Activated T-helper 17 cell treated with anti-CD3 and anti-CD28 coated beads, Interleukin-2, amount 50 U/mL, for 72 hours (primary cell): ENCODE results near the gene IRX3. TPM values are rescaled to one million over a fixed set of nuclear protein-coding genes. Genes with fewer than 3 reads are reported as not detected.

Source experiments
- ATAC-seq: fragments of 150-1000 bp; cut with Tn5 transposase; replicated peaks from 2 replicates; pipeline ENCODE4 v1.10.0; 2021; ENCODE audit warnings: mild to moderate bottlenecking, moderate library complexity
- H3K27ac Mint-ChIP-seq: one replicate; pipeline ENCODE4 v1.8.0; 2022; ENCODE audit warnings: mixed read lengths
- H3K27me3 Mint-ChIP-seq: one replicate; pipeline ENCODE4 v1.8.0; 2022; ENCODE audit warnings: mixed read lengths
- H3K36me3 Mint-ChIP-seq: one replicate; pipeline ENCODE4 v1.8.0; 2022; ENCODE audit warnings: low read depth, mild to moderate bottlenecking, mixed read lengths
- H3K4me1 Mint-ChIP-seq: one replicate; pipeline ENCODE4 v1.8.0; 2022; ENCODE audit warnings: mixed read lengths
- H3K4me3 Mint-ChIP-seq: one replicate; pipeline ENCODE4 v1.8.0; 2022; ENCODE audit warnings: mild to moderate bottlenecking, mixed read lengths
- H3K9me3 Mint-ChIP-seq: one replicate; pipeline ENCODE4 v1.8.0; 2022; ENCODE audit warnings: mixed read lengths
- total RNA-seq, 2 donors: library from RNA; stranded (reverse); gene quantifications; one replicate each; pipeline ENCODE4 v1.2.3, GENCODE V29; 2022

Gene IRX3
- total RNA-seq, 2 donors from 2014 or later: not detected

DNA sequence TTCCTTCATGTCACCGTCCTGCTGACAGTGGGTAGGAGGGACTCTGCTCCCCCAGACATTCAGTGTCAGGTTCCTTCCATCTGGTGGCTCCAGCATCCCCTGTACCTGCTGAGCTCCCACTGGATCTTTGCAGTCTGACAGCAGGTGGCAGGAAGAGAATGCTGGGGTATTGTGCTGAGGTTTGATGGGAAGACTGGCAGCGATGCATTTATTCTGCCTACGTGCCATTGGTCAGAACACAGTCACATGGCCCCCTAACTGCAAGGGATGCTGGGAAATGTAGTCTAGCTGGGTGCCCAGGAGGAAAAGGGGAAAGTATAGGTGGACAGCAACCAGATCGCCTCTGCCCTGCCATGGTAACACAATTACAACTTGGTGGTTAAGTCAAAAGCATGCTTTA is 44.4 kb downstream of the IRX3 start:
- Mint-ChIP-seq H3K27ac (no peak overlapping the region), H3K4me1 (no peaks in the 10 kb centered on the region), H3K27me3 (peaks cover 11% of the 10 kb centered on the region), H3K9me3 (peaks cover 5% of the 10 kb centered on the region), H3K4me3 (no peak overlapping the region), H3K36me3 (no peaks in the 10 kb centered on the region)
- no peak for ATAC-seq

DNA sequence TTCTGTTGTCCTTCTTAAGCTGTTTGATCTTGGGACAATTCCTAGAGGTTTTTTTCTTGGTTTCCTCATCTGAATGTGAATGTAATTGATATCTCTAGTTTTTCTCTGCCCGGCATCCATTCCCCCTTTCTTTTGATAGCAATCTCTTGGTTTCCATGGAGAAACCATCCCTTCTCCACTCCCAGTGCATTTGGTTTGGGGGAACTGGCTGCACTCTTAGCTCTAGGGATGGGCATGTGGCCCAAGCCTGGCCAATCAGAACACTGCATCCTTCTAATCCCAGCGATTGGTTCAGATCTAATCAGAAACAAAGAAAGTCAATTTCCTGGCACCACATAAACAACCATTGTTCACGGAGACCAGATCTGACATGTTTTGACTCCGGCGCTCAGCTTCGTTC is 45.1 kb downstream of the IRX3 start:
- Mint-ChIP-seq H3K9me3 (peaks cover 5% of the 10 kb centered on the region), H3K36me3 (no peaks in the 10 kb centered on the region), H3K27me3 (peaks cover 12% of the 10 kb centered on the region), H3K4me3 (no peak overlapping the region), H3K4me1 (no peaks in the 10 kb centered on the region), H3K27ac (no peak overlapping the region)
- no peak for ATAC-seq

DNA sequence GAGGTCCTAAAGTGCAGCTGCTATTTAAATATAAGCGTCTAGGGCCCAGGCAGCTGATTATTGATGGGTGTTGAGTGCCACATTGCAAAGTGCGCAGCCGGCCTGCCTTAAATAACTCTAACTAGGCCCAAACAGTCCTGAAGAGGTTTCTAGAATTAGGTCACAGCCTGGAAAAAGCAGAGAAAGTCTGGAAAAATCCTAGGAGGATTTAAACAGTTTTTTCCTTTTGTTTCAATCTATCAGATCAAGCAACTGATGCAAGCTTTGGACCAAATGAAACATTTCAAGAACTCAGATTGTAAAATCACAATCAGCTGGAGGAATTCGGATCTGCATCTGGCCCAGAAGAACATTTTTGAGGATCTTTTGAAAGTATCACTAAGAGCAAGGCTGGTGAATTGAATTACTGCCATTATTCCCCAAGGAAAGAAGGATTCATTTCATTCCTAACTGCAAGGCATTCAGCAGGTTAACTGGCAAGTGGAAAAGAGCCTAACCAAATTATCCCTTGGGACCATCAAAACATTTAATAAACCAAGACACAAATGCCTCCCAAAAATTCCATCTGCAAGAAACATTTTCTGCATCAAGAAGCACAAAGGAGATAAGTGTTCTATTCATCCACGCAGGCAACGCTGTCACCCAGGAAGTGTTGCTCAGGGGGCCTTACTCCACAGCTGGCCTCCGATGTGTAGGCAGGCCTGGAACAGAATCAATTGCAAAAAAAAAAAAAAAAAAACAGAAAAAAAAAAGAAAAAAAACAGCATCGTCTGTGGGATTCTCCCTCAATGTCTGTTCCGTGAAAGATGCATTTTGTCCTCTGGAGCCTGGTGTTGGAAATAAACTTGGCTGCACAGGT is 46.1 kb downstream of the IRX3 start:
- peaks cover 9% of the 10 kb centered on the region for H3K27me3 Mint-ChIP-seq
- H3K36me3 Mint-ChIP-seq: no peaks in the 10 kb centered on the region
- no peaks in the 10 kb centered on the region for H3K4me1 Mint-ChIP-seq
- H3K27ac Mint-ChIP-seq: no peak overlapping the region
- H3K9me3 Mint-ChIP-seq: no peaks in the 10 kb centered on the region
- H3K4me3 Mint-ChIP-seq: no peak overlapping the region
- ATAC-seq: no peak

DNA sequence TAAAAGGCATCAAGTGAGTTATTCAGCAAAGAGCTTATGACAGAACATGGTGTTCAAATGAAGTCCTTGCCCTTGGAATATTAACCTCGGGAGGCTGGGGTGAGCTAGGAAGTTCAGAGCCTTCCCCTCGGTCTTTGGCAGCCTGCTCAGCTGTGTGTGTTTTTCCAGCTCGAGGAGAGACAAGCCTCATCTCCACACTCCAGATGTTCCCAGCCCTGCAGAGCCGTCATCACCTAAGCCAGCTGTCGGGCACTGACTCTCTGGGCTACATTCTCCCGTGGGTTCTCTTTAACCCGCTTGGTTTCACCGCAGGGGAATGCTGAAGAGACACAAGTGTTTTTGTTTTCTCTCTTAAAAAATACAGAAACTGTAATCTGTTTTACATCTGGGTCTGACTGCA is 47.1 kb downstream of the IRX3 start:
- Mint-ChIP-seq H3K4me1 (no peaks in the 10 kb centered on the region), H3K27ac (no peak overlapping the region), H3K4me3 (no peak overlapping the region), H3K9me3 (no peaks in the 10 kb centered on the region), H3K27me3 (peaks cover 12% of the 10 kb centered on the region), H3K36me3 (no peaks in the 10 kb centered on the region)
- no peak for ATAC-seq

DNA sequence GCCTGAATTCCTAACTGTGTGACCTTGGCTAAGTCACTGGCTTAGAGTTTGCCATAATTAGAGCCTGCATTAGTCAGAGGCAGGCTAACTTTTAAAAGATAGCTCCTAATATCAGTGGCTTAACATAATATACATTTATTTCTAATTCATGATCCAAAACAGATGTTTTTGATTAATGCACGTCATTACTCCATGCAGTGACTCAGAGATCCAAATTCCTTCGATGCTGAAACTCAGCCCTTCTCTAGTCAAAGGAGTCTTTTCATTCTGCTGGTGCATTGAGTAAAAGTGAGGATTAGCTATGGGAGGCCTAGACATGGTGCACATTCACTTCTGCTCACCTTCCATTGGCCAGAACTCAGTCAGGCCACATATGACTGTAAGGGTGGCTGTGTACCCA is 49.8 kb downstream of the IRX3 start:
- H3K27me3 Mint-ChIP-seq: peaks cover 8% of the 10 kb centered on the region
- ATAC-seq: no peak
- H3K27ac Mint-ChIP-seq: no peak overlapping the region
- H3K4me1 Mint-ChIP-seq: no peaks in the 10 kb centered on the region
- no peaks in the 10 kb centered on the region for H3K9me3 Mint-ChIP-seq
- H3K4me3 Mint-ChIP-seq: no peak overlapping the region
- no peaks in the 10 kb centered on the region for H3K36me3 Mint-ChIP-seq

DNA sequence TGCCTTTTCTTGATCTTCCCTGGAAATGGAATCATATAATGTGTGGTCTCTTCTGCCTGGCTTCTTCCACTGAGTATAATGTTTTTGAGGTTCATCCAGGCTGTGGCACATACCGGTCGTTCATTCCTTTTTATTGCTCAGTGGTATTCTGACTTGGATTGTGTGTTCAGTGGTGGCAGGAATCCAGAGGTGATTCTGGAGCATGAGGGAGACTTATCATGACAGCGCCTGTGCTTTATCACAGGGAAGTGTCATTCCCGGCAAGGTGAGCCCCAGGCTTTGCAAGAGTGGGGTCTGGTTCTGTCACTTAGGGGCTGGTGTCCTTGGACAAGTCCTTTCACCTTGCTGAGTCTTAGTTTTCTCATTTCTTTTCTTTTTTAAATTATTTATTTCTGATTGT is 53.0 kb downstream of the IRX3 start:
- Mint-ChIP-seq H3K27me3 (peaks cover 8% of the 10 kb centered on the region), H3K4me1 (no peaks in the 10 kb centered on the region), H3K4me3 (no peak overlapping the region), H3K36me3 (no peaks in the 10 kb centered on the region), H3K27ac (no peak overlapping the region), H3K9me3 (no peaks in the 10 kb centered on the region)
- no peak for ATAC-seq
